B cell (primary cell): Measurements from ENCODE around the gene FAM184B.

Experiments used
- CTCF ChIP-seq: fragments of 200-600 bp; IDR thresholded peaks from one replicate; pipeline ENCODE4 v1.8.0; 2022; ENCODE audit warnings: antibody characterized with exemption, mild to moderate bottlenecking
- EZH2 ChIP-seq: IDR thresholded peaks from 2 replicates; pipeline ENCODE4 v1.6.1; 2012; ENCODE audit warnings: borderline replicate concordance, low read depth, mild to moderate bottlenecking, moderate library complexity, low read length; ENCODE audit not compliant: insufficient read depth, poor library complexity, severe bottlenecking

GRCh38 chr4:17805580-17806155, 24.2 kb upstream of the FAM184B start:
- TF ChIP-seq CTCF: no peak
- no peak for TF ChIP-seq EZH2
